ENCODE data around the gene AGRN. TPM values are rescaled to one million over a fixed set of nuclear protein-coding genes. Genes with fewer than 3 reads are reported as not detected.
A peak's percentile ranks its signal among the peaks of the same experiment; 100 is the strongest.

Gene AGRN
- total RNA-seq, 1 experiment from 2014 or later: 134 TPM

- H2AFZ ChIP-seq (ENCODE audit: low read depth, low read length, poor library complexity, severe bottlenecking): no peak overlapping the region
- H3K9ac ChIP-seq (ENCODE audit: low read length): peak overlapping the region; percentile 44; the same call in 1 of the 2 replicates
- H4K20me1 ChIP-seq (ENCODE audit: insufficient read depth): no peaks in the 10 kb centered on the region
- H3K4me2 ChIP-seq (ENCODE audit: low read length): peak overlapping the region; percentile 60
- H3K36me3 ChIP-seq (ENCODE audit: control insufficient read depth in 1 of 2, insufficient read depth in 2 of 2, low read length in 2 of 2): peaks cover 5 to 45% of the 10 kb centered on the region in 2 experiments; a peak in 3 of 4 replicates
- ATAC-seq (peak; percentile 88), DNase-seq (ENCODE audit: low read depth, low spot score) (peak; percentile 61)
- TF ChIP-seq EZH2 (IDR thresholded peaks at IDR 0.05) (no peak), POLR2AphosphoS5 (IDR thresholded peaks at IDR 0.05; ENCODE audit: low read depth, low read length) (peak; percentile 29; the same call in 1 of the 2 replicates), RAD21 (IDR thresholded peaks at IDR 0.05; ENCODE audit: low read depth) (no peak)
- ChIA-PET CTCF (interaction anchor here (1.0 kb wide), 1 partner anchor 38 kb away, joined by 3 read pairs; no protein-coding TSS in a partner anchor), POLR2A (interaction anchor here (0.7 to 1.1 kb wide), 2 partner anchors 23 to 42 kb away, joined by 3 to 4 read pairs; no protein-coding TSS in a partner anchor), RAD21 (ENCODE audit: low non-redundant PET in 1 of 2, low total read pairs in 2 of 2, uncharacterized antibody in 2 of 2, unreplicated experiment in 2 of 2) (no interaction called here)
- no TSS peak for BruUV-seq (replicated peaks)
- H3K27me3 ChIP-seq (ENCODE audit: insufficient read depth, low read length): no peaks in the 10 kb centered on the region
- H3K27ac ChIP-seq (ENCODE audit: low read depth, low read length): peak overlapping the region; percentile 82
- H3K79me2 ChIP-seq (ENCODE audit: insufficient read depth, low read length): peaks cover 52% of the 10 kb centered on the region
- no peaks in the 10 kb centered on the region for H3K9me3 ChIP-seq (ENCODE audit: control insufficient read depth in 1 of 2, insufficient read depth in 1 of 2, low read depth in 1 of 2, low read length in 2 of 2)
- no peaks in the 10 kb centered on the region for H3K9me2 ChIP-seq (ENCODE audit: insufficient read depth)
- H3K4me3 ChIP-seq (replicated peaks in 1 of 2; ENCODE audit: low read depth in 1 of 2, low read length in 2 of 2): 0 out of 4 replicates have a peak overlapping the region, but pooled peaks of 1 of the 2 experiments have one; percentile 18
- peaks cover 7 to 18% of the 10 kb centered on the region in 2 experiments; a peak in 3 of 4 replicates for H3K4me1 ChIP-seq (ENCODE audit: control insufficient read depth in 1 of 2, insufficient read depth in 2 of 2, low read length in 2 of 2)
- intact Hi-C loops (cut with micrococcal nuclease): no loop called here
Observed at GRCh38 chr1:1040004-1040991, 20.4 kb downstream of the AGRN start.

- Histone ChIP-seq H2AFZ (ENCODE audit: low read depth, low read length, poor library complexity, severe bottlenecking) (no peak overlapping the region), H3K27ac (ENCODE audit: low read depth, low read length) (peak overlapping the region; percentile 40; the same call in 1 of the 2 replicates), H3K9ac (ENCODE audit: low read length) (no peak overlapping the region), H3K27me3 (ENCODE audit: insufficient read depth, low read length) (no peaks in the 10 kb centered on the region), H3K4me3 (replicated peaks in 1 of 2; ENCODE audit: low read depth in 1 of 2, low read length in 2 of 2) (no peak overlapping the region), H3K9me2 (ENCODE audit: insufficient read depth) (no peaks in the 10 kb centered on the region), H3K4me2 (ENCODE audit: low read length) (no peak overlapping the region), H3K79me2 (ENCODE audit: insufficient read depth, low read length) (peaks cover 44% of the 10 kb centered on the region; the same call in 1 of the 2 replicates), H3K36me3 (ENCODE audit: control insufficient read depth in 1 of 2, insufficient read depth in 2 of 2, low read length in 2 of 2) (peaks cover 11 to 41% of the 10 kb centered on the region in 2 experiments; a peak in 3 of 4 replicates), H3K9me3 (ENCODE audit: control insufficient read depth in 1 of 2, insufficient read depth in 1 of 2, low read depth in 1 of 2, low read length in 2 of 2) (no peaks in the 10 kb centered on the region), H4K20me1 (ENCODE audit: insufficient read depth) (no peaks in the 10 kb centered on the region), H3K4me1 (ENCODE audit: control insufficient read depth in 1 of 2, insufficient read depth in 2 of 2, low read length in 2 of 2) (peaks cover 7 to 18% of the 10 kb centered on the region in 2 experiments; a peak in 3 of 4 replicates)
- POLR2A ChIA-PET: interaction anchor here (1.1 kb wide), 1 partner anchor 24 kb away, joined by 4 read pairs; no protein-coding TSS in a partner anchor
- RAD21 ChIA-PET (ENCODE audit: low non-redundant PET in 1 of 2, low total read pairs in 2 of 2, uncharacterized antibody in 2 of 2, unreplicated experiment in 2 of 2): no interaction called here
- CTCF ChIA-PET: interaction anchor here (1.0 kb wide), 1 partner anchor 39 kb away, joined by 3 read pairs; no protein-coding TSS in a partner anchor
- DNase-seq (ENCODE audit: low read depth, low spot score) (no peak), ATAC-seq (peak; percentile 16)
- intact Hi-C loops (cut with micrococcal nuclease): no loop called here
- TF ChIP-seq EGR1 (IDR thresholded peaks at IDR 0.05; ENCODE audit: low read depth): no peak
- no peak for TF ChIP-seq ZFX (IDR thresholded peaks at IDR 0.05)
- TF ChIP-seq CEBPB (IDR thresholded peaks at IDR 0.05; ENCODE audit: low read depth): no peak
- TF ChIP-seq EZH2phosphoT487 (IDR thresholded peaks at IDR 0.05; ENCODE audit: borderline replicate concordance): no peak
- TF ChIP-seq SP1 (IDR thresholded peaks at IDR 0.05; ENCODE audit: low read depth): no peak
- TF ChIP-seq CTCF (IDR thresholded peaks at IDR 0.05 in 2 of 3, conservative IDR thresholded peaks at IDR 0.05 in 1 of 3; ENCODE audit: borderline replicate concordance in 1 of 3, insufficient read depth in 1 of 3, low read depth in 2 of 3, low read length in 2 of 3): no peak
- TF ChIP-seq SIN3A (IDR thresholded peaks at IDR 0.05; ENCODE audit: low read depth): no peak
- BruUV-seq (replicated peaks): no TSS peak
Observed at GRCh38 chr1:1041092-1041523, 21.2 kb downstream of the AGRN start.

Measured in HCT116 (cell line).